GM18517 (cell line): ENCODE results near the gene BTK.
"Not testable (repeated sequence)": the region's sequence is repeated elsewhere in the genome, so short reads cannot be mapped to it uniquely, and the experiment has no call there.

Experiments used
- ATAC-seq: cut with Tn5 transposase; IDR thresholded peaks from one replicate; pipeline ENCODE4 v1.9.1; 2021; ENCODE audit warnings: mild to moderate bottlenecking, moderate library complexity; ENCODE audit not compliant: unreplicated experiment

BTK gene

DNA sequence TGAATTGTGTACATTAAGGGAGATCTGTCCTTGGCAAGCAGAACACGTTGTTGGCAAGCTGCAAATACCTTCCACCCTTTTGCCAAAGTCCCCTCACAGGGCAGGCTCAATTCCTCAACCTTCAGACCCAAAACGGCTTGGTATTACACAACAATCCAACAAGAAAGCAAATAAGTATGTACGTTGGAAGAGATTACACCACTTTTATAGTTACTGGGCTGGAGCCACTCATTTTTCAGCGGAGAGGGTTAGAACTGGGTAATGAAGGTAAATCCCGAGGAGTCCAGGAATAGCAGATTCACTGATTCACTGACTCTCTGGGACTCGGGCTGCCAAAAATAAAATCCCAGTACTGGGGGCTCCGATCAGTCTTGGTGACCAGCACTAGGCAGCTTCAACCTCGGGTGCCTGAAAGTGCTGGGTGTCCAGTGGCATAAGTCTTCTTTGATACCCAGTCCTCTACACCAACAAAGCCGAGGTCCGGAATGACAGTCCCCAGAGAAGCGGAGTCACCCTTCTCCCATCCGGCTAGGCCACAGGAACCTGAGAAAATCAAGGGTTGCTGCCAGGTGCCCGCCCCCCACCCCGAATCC is 38.0 kb downstream of the BTK start:
- peak; percentile 5 for ATAC-seq

- no peak for ATAC-seq
Measured at GRCh38 chrX:101337776-101338271, 48.2 kb downstream of the BTK start.

DNA sequence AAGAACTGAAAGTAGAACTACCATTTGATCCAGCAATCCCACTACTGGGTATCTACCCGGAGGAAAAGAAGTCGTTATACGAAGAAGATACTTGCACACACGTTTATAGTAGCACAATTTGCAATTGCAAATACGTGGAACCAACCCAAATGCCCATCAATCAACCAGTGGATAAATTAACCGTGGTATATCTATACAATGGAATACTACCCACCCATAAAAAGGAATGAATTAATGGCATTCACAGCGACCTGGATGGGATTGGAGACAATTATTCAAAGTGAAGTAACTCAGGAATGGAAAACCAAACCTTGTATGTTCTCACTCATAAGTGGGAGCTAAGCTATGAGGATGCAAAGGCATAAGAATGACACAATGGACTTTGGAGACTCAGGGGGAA is 51.7 kb downstream of the BTK start:
- not testable (repeated sequence) for ATAC-seq

GRCh38 chrX:101326600-101326999 is 59.4 kb downstream of the BTK start:
- not testable (repeated sequence) for ATAC-seq

DNA sequence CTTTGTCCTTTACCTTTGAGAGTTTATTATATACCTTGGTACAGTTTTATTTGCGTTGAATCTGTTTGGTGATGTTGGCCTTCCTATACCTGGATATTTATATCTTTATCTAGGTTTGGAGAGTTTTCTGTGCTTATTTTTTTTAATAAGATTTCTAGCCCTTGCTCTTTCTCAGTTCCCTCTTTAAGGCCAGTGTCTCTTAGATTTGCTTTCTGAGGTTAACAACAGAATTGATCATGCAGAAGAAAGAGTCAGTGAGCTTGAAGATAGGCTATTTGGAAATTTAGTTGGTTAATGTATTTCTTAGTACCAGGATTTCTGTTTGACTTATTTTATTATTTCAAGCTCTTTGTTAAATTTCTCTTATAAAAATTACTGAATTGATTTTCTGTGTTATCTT is 82.2 kb downstream of the BTK start:
- ATAC-seq: no peak
